Measurements from ENCODE around the gene TSPAN10. TPM values are rescaled to one million over a fixed set of nuclear protein-coding genes. Genes with fewer than 3 reads are reported as not detected.

TSPAN10 gene
- total RNA-seq, 1 donor from 2014 or later, result not detected

DNA sequence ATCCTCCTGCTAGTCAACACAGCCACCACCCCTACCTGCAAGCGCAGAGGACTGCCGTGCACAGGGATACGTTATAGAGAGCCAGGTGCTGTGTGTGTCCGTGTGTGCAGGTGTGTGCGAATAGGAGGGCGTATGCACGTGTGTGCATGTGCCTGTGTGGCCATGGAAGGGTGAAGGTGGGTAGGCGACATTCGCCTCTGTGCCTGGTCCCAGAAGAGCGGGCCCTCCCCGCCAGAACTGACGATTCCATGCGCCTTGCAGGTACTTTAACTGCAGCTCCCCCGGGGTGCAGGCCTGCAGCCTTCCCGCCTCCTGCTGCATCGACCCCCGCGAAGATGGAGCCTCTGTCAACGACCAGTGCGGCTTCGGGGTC is 10.6 kb downstream of the TSPAN10 start:
- H3K4me1 ChIP-seq, result no peaks in the 10 kb centered on the region
- DNase-seq (ENCODE audit: extremely low spot score in 2 of 2), result no peak
- no peaks in the 10 kb centered on the region for H3K36me3 ChIP-seq
- H3K27ac ChIP-seq, result no peak overlapping the region
- TF ChIP-seq POLR2A (IDR thresholded peaks at IDR 0.05) (no peak), POLR2AphosphoS5 (IDR thresholded peaks at IDR 0.05; ENCODE audit: insufficient read depth in 1 of 2, low read depth in 1 of 2) (no peak)
- TF ChIP-seq, protein P1, sequence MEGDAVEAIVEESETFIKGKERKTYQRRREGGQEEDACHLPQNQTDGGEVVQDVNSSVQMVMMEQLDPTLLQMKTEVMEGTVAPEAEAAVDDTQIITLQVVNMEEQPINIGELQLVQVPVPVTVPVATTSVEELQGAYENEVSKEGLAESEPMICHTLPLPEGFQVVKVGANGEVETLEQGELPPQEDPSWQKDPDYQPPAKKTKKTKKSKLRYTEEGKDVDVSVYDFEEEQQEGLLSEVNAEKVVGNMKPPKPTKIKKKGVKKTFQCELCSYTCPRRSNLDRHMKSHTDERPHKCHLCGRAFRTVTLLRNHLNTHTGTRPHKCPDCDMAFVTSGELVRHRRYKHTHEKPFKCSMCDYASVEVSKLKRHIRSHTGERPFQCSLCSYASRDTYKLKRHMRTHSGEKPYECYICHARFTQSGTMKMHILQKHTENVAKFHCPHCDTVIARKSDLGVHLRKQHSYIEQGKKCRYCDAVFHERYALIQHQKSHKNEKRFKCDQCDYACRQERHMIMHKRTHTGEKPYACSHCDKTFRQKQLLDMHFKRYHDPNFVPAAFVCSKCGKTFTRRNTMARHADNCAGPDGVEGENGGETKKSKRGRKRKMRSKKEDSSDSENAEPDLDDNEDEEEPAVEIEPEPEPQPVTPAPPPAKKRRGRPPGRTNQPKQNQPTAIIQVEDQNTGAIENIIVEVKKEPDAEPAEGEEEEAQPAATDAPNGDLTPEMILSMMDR (IDR thresholded peaks at IDR 0.05), result no peak
- H3K9me3 ChIP-seq, result no peaks in the 10 kb centered on the region
- no peak overlapping the region for H3K4me3 ChIP-seq
- intact Hi-C loops (cut with DNase I), result no loop called here
- H3K27me3 ChIP-seq, result no peaks in the 10 kb centered on the region

- Histone ChIP-seq H3K27me3 (no peaks in the 10 kb centered on the region), H3K4me3 (no peak overlapping the region), H3K36me3 (no peaks in the 10 kb centered on the region), H3K9me3 (no peaks in the 10 kb centered on the region), H3K27ac (no peak overlapping the region), H3K4me1 (no peaks in the 10 kb centered on the region)
- TF ChIP-seq, protein P1 (IDR thresholded peaks at IDR 0.05), result no peak
- TF ChIP-seq POLR2A (IDR thresholded peaks at IDR 0.05), result no peak
- intact Hi-C loops (cut with DNase I), result no loop called here
- no peak for DNase-seq (ENCODE audit: extremely low spot score in 2 of 2)
Observed at GRCh38 chr17:81648013-81648706, 11.2 kb downstream of the TSPAN10 start.

GRCh38 chr17:81648707-81649085 is 11.7 kb downstream of the TSPAN10 start:
- no peak for DNase-seq (ENCODE audit: extremely low spot score in 2 of 2)
- intact Hi-C loops (cut with DNase I), result no loop called here
- no peaks in the 10 kb centered on the region for H3K36me3 ChIP-seq

DNA sequence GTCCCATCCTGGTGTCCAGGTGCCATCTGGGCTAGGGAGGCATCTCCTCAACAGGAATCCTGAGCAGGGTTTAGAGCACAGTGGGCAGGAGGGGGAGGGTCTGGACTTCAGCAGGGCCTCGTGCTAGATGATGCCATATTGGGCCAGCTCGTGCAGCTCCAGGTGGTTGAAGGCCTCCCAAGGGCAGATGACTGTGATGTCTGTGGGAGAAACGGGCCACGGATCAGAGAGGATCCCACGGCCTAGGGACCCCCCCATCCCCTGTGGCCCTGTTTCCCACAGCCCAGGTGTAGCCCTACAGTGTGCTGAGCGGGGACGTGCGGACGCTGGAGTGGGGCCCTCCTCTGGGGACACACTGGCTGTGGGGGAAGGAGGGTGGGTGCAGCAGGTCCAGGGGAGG is 14.0 kb downstream of the TSPAN10 start:
- intact Hi-C loops (cut with DNase I), result no loop called here
- Histone ChIP-seq H3K27me3 (no peaks in the 10 kb centered on the region), H3K4me3 (no peak overlapping the region), H3K36me3 (no peaks in the 10 kb centered on the region), H3K4me1 (no peaks in the 10 kb centered on the region), H3K27ac (no peak overlapping the region), H3K9me3 (no peaks in the 10 kb centered on the region)
- DNase-seq (ENCODE audit: extremely low spot score in 2 of 2), result no peak
- TF ChIP-seq, protein P1 (IDR thresholded peaks at IDR 0.05), result no peak
- TF ChIP-seq POLR2AphosphoS5 (IDR thresholded peaks at IDR 0.05; ENCODE audit: insufficient read depth in 1 of 2, low read depth in 1 of 2) (no peak), POLR2A (IDR thresholded peaks at IDR 0.05) (no peak)

More at GRCh38 chr17:81648707-81649085, 11.7 kb downstream of the TSPAN10 start:
- Histone ChIP-seq H3K27me3 (no peaks in the 10 kb centered on the region), H3K9me3 (no peaks in the 10 kb centered on the region), H3K4me3 (no peak overlapping the region), H3K27ac (no peak overlapping the region), H3K4me1 (no peaks in the 10 kb centered on the region)
- TF ChIP-seq POLR2AphosphoS5 (IDR thresholded peaks at IDR 0.05; ENCODE audit: insufficient read depth in 1 of 2, low read depth in 1 of 2) (no peak), POLR2A (IDR thresholded peaks at IDR 0.05) (no peak)
- TF ChIP-seq, protein P1 (IDR thresholded peaks at IDR 0.05), result no peak

DNA sequence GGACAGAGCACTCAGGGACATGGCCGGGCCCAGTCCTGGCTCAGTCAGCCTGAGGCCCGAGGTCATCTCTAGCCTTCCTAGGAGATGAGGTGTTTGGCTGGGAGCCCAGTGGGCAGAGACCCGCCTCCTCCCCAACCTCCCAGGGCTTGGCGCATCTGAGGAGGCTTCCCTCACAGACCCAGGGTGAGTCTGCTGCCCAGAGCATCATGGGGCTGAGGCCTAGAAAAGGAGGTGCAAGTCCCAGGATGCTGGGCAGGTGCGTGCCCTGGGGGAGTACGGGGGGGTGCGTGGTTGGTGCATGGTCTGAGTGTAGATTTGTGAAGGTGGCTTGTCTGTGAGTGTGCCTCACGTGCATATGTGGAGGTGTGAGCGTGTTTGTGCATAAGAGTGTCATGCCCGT is 14.7 kb downstream of the TSPAN10 start:
- no peaks in the 10 kb centered on the region for H3K9me3 ChIP-seq
- intact Hi-C loops (cut with DNase I), result no loop called here
- H3K4me1 ChIP-seq, result no peaks in the 10 kb centered on the region
- TF ChIP-seq, protein P1 (IDR thresholded peaks at IDR 0.05), result no peak
- TF ChIP-seq POLR2AphosphoS5 (IDR thresholded peaks at IDR 0.05; ENCODE audit: insufficient read depth in 1 of 2, low read depth in 1 of 2) (no peak), POLR2A (IDR thresholded peaks at IDR 0.05) (no peak)
- no peaks in the 10 kb centered on the region for H3K27me3 ChIP-seq
- no peak for DNase-seq (ENCODE audit: extremely low spot score in 2 of 2)
- no peak overlapping the region for H3K27ac ChIP-seq
- no peak overlapping the region for H3K4me3 ChIP-seq
- no peaks in the 10 kb centered on the region for H3K36me3 ChIP-seq
